Activated T-helper 2 cell treated with anti-CD3 and anti-CD28 coated beads, Interferon-gamma antibody, Interleukin-2, Interleukin-4, amounts not matched to agents 10 μg/mL and 5 μg/mL and 100 μg/mL, durations not matched to agents 14 hours and 24 hours and 36 hours (primary cell): ENCODE data around the gene BCL11B. TPM values are rescaled to one million over a fixed set of nuclear protein-coding genes. Genes with fewer than 3 reads are reported as not detected.

ENCODE experiments used
- DNase-seq: peaks from one replicate; pipeline ENCODE4 v3.0.0; 2021; ENCODE audit warnings: low spot score
- H3K27ac Mint-ChIP-seq: one replicate; pipeline ENCODE4 v1.8.0; 2021; ENCODE audit warnings: mixed read lengths
- H3K27me3 Mint-ChIP-seq: one replicate; pipeline ENCODE4 v1.8.0; 2021; ENCODE audit warnings: low read depth, mixed read lengths
- H3K36me3 Mint-ChIP-seq: one replicate; pipeline ENCODE4 v1.8.0; 2021; ENCODE audit warnings: low read depth, mixed read lengths
- H3K4me1 Mint-ChIP-seq: one replicate; pipeline ENCODE4 v1.8.0; 2021; ENCODE audit warnings: low read depth, mixed read lengths
- H3K4me3 Mint-ChIP-seq: one replicate; pipeline ENCODE4 v1.8.0; 2021; ENCODE audit warnings: low read depth, mild to moderate bottlenecking, moderate library complexity, mixed read lengths
- H3K9me3 Mint-ChIP-seq: one replicate; pipeline ENCODE4 v1.8.0; 2021; ENCODE audit warnings: mixed read lengths
- intact Hi-C: fragments of 100-400 bp; cut with micrococcal nuclease; formaldehyde crosslinking; loops from one replicate; pipeline ENCODE4 v1.15.1; 2023
- total RNA-seq: library from RNA; stranded (reverse); gene quantifications from 2 replicates; pipeline ENCODE4 v1.2.3, GENCODE V29; 2022

The BCL11B gene
- total RNA-seq, 1 donor from 2014 or later: 34.1 TPM

GRCh38 chr14:99148861-99149610 is 123.0 kb downstream of the BCL11B start:
- Mint-ChIP-seq H3K9me3 (no peaks in the 10 kb centered on the region), H3K4me3 (no peak overlapping the region), H3K4me1 (no peaks in the 10 kb centered on the region), H3K27ac (no peak overlapping the region), H3K36me3 (no peaks in the 10 kb centered on the region), H3K27me3 (peaks cover 17% of the 10 kb centered on the region)
- intact Hi-C loops: no loop called here
- DNase-seq: no peak

- Mint-ChIP-seq H3K36me3 (no peaks in the 10 kb centered on the region), H3K4me1 (no peaks in the 10 kb centered on the region), H3K27ac (no peak overlapping the region), H3K27me3 (peaks cover 16% of the 10 kb centered on the region), H3K9me3 (no peaks in the 10 kb centered on the region), H3K4me3 (no peak overlapping the region)
- DNase-seq: no peak
- intact Hi-C loops: no loop called here
Measured at GRCh38 chr14:99148131-99148530, 123.9 kb downstream of the BCL11B start.

- peaks cover 14% of the 10 kb centered on the region for H3K27me3 Mint-ChIP-seq
- DNase-seq: no peak
- H3K36me3 Mint-ChIP-seq: no peaks in the 10 kb centered on the region
- H3K4me3 Mint-ChIP-seq: no peak overlapping the region
- no peaks in the 10 kb centered on the region for H3K9me3 Mint-ChIP-seq
- no peaks in the 10 kb centered on the region for H3K4me1 Mint-ChIP-seq
- H3K27ac Mint-ChIP-seq: no peak overlapping the region
- intact Hi-C loops: no loop called here
Measured at GRCh38 chr14:99147366-99147740, 124.6 kb downstream of the BCL11B start.

- H3K27ac Mint-ChIP-seq: no peak overlapping the region
- no peaks in the 10 kb centered on the region for H3K9me3 Mint-ChIP-seq
- DNase-seq: no peak
- intact Hi-C loops: no loop called here
- H3K4me3 Mint-ChIP-seq: no peak overlapping the region
- H3K27me3 Mint-ChIP-seq: peaks cover 11% of the 10 kb centered on the region
- no peaks in the 10 kb centered on the region for H3K36me3 Mint-ChIP-seq
- no peaks in the 10 kb centered on the region for H3K4me1 Mint-ChIP-seq
Measured at GRCh38 chr14:99146616-99147365, 125.2 kb downstream of the BCL11B start.

- Mint-ChIP-seq H3K27me3 (peaks cover 8% of the 10 kb centered on the region), H3K9me3 (no peaks in the 10 kb centered on the region), H3K36me3 (no peaks in the 10 kb centered on the region), H3K4me3 (no peak overlapping the region), H3K27ac (no peak overlapping the region), H3K4me1 (no peaks in the 10 kb centered on the region)
- no peak for DNase-seq
- intact Hi-C loops: no loop called here
Measured at GRCh38 chr14:99145307-99145706, 126.7 kb downstream of the BCL11B start.

- H3K9me3 Mint-ChIP-seq: no peaks in the 10 kb centered on the region
- no peaks in the 10 kb centered on the region for H3K36me3 Mint-ChIP-seq
Measured at GRCh38 chr14:99143793-99144192, 128.2 kb downstream of the BCL11B start.

GRCh38 chr14:99143126-99143525 is 128.9 kb downstream of the BCL11B start:
- Mint-ChIP-seq H3K27ac (no peak overlapping the region), H3K27me3 (no peaks in the 10 kb centered on the region), H3K36me3 (no peaks in the 10 kb centered on the region), H3K4me3 (no peak overlapping the region), H3K4me1 (no peaks in the 10 kb centered on the region), H3K9me3 (no peaks in the 10 kb centered on the region)
- DNase-seq: no peak
- intact Hi-C loops: no loop called here

More at GRCh38 chr14:99143793-99144192, 128.2 kb downstream of the BCL11B start:
- no peak overlapping the region for H3K27ac Mint-ChIP-seq
- DNase-seq: no peak
- H3K27me3 Mint-ChIP-seq: peaks cover 5% of the 10 kb centered on the region
- H3K4me1 Mint-ChIP-seq: no peaks in the 10 kb centered on the region
- intact Hi-C loops: no loop called here
- H3K4me3 Mint-ChIP-seq: no peak overlapping the region

- Mint-ChIP-seq H3K36me3 (no peaks in the 10 kb centered on the region), H3K27ac (no peak overlapping the region), H3K4me1 (no peaks in the 10 kb centered on the region), H3K27me3 (no peaks in the 10 kb centered on the region), H3K4me3 (no peak overlapping the region), H3K9me3 (no peaks in the 10 kb centered on the region)
- intact Hi-C loops: no loop called here
- DNase-seq: no peak
Measured at GRCh38 chr14:99141236-99141635, 130.8 kb downstream of the BCL11B start.

GRCh38 chr14:99138999-99139865 is 132.8 kb downstream of the BCL11B start:
- no peaks in the 10 kb centered on the region for H3K36me3 Mint-ChIP-seq
- no peaks in the 10 kb centered on the region for H3K27me3 Mint-ChIP-seq
- no peak for DNase-seq
- no peaks in the 10 kb centered on the region for H3K9me3 Mint-ChIP-seq
- H3K4me1 Mint-ChIP-seq: no peaks in the 10 kb centered on the region
- H3K4me3 Mint-ChIP-seq: no peak overlapping the region
- intact Hi-C loops: no loop called here
- H3K27ac Mint-ChIP-seq: no peak overlapping the region

- DNase-seq: no peak
- Mint-ChIP-seq H3K27me3 (no peaks in the 10 kb centered on the region), H3K36me3 (no peaks in the 10 kb centered on the region), H3K4me3 (no peak overlapping the region), H3K27ac (no peak overlapping the region), H3K9me3 (no peaks in the 10 kb centered on the region), H3K4me1 (no peaks in the 10 kb centered on the region)
- intact Hi-C loops: no loop called here
Measured at GRCh38 chr14:99137913-99138571, 134.0 kb downstream of the BCL11B start.

- no peak overlapping the region for H3K4me3 Mint-ChIP-seq
- H3K4me1 Mint-ChIP-seq: no peaks in the 10 kb centered on the region
- no peak for DNase-seq
- no peaks in the 10 kb centered on the region for H3K36me3 Mint-ChIP-seq
- no peak overlapping the region for H3K27ac Mint-ChIP-seq
- no peaks in the 10 kb centered on the region for H3K9me3 Mint-ChIP-seq
- H3K27me3 Mint-ChIP-seq: no peaks in the 10 kb centered on the region
- intact Hi-C loops: no loop called here
Measured at GRCh38 chr14:99137001-99137700, 134.8 kb downstream of the BCL11B start.

- DNase-seq: no peak
- Mint-ChIP-seq H3K4me1 (no peaks in the 10 kb centered on the region), H3K27ac (no peak overlapping the region), H3K9me3 (no peaks in the 10 kb centered on the region), H3K4me3 (no peak overlapping the region), H3K27me3 (no peaks in the 10 kb centered on the region), H3K36me3 (no peaks in the 10 kb centered on the region)
- intact Hi-C loops: no loop called here
Measured at GRCh38 chr14:99136401-99136800, 135.6 kb downstream of the BCL11B start.
